HuH-7.5 (cell line): Measurements from ENCODE around the gene P2RX1.

Source experiments
- DNase-seq: peaks from one replicate; pipeline ENCODE4 v3.0.0; 2011; ENCODE audit warnings: low spot score

Gene P2RX1

GRCh38 chr17:3924512-3925350 is 8.5 kb upstream of the P2RX1 start:
- DNase-seq = no peak

DNA sequence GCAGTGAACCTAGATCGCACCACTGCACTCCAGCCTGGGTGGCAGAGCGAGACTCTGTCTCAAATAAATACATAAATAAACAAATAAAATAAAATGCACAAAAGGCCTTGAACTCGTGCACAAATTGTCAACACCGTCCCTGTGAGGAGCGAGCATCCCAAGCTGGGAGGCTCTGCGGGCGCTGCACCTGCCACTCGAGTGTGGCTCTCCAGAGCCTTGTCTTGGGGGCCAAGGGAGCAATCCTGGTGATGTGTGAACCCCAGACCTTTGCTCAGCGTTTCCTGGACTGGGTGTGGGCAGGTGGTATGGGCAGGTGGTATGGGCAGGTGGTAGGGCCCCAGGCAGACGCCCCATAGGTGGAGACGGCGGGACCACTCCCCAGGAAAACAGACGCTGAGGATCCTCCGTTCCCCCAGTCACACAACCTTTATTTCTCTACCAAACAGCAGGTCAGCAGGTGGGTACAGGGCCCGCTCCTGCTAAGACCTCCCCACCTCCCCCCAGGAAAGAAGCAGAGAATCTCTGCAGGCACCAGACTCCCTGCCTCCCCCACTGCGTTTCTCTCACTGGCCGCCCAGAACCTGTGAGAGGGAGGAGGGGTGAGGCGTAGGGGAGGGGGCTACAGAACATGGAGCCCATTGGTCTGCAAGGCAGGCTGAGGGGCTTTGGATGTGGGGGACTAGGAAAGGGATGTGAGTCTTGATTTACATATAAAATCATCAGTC is 7.4 kb upstream of the P2RX1 start:
- no peak for DNase-seq

DNA sequence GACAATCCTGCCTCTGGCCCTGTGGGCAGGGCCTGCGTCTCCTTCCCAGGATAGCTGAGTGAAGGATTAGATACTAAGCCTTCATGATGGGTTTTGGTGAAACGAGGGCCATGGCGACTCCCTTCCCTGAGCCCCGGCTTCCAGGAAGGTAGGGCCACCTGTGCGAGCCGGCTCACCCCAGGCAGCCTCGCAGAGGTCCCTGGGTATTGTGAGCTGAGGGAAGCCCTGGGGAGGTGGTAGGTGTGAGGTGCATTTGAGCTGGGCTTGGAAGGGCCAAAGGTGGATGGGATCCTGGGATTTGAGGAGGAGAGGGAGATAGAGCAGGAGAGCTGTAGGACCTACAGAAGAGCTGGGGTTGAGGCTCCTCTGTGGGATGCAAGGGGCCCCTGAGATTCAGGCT is 6.5 kb upstream of the P2RX1 start:
- DNase-seq = no peak

GRCh38 chr17:3921502-3922319 is 5.4 kb upstream of the P2RX1 start:
- no peak for DNase-seq

- no peak for DNase-seq
These were observed 4.7 kb upstream of the P2RX1 start for GRCh38 chr17:3921006-3921405.

DNA sequence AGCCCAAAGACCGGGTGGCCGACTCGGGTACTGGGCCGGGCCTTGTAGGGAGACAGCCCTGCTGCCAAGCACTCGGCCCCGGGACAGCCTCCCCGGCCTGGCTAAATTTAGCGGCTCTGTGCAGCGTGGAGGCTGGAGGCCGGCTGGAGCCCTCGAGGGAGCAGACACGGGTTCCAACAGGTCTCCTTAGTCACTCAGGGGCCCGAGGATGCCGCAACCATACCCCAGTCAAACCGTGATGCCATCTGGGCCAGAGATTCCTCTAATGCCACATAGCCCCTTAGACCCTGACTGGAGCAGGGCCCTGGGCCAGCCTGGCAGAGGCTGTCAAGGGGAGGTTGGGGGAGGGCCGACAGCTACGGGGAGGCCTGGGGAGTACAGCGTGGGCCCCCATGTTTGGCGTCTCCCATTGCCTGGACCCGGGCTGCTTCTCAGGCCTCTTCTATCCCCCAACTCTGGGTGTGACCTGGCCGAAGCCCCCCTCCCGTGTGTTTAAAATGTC is 2.9 kb upstream of the P2RX1 start:
- no peak for DNase-seq

DNA sequence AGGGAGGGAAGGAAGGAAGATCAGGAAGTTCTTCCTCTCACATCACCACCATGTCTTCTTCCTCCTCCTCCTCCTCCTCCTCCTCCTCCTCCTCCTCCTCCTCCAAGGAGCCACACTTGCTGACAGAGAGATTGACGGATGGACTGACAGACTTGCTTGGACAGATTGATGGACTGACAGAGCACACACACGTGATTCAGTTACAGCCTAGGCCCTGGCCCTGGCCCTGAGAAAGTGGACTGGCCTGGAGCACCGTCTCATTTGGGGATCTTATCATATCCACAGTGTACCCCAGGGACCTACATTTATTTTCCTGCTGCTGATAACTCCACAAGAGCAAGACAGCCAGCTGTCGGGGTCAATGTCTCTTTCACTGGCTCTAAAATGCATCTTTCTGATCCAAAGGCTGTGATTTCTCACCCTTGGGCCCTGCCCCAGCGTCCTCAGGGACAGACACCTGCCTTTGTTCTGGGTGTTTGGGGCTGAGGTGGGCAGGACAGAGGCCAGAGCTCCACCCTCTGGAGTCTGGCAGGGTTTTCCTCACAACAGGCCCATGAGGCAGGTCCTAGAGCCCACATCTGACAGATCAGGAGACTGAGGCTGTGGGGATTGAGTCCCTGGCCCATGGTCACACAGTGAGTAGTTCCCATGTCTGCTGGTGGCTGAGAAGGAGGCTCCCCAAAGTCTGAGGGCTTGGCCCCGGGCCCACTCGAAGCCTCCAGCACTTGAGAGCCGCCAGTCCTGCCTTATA is 2.3 kb upstream of the P2RX1 start:
- no peak for DNase-seq

- DNase-seq = no peak
These were observed 1.2 kb upstream of the P2RX1 start for GRCh38 chr17:3917391-3917931.

DNA sequence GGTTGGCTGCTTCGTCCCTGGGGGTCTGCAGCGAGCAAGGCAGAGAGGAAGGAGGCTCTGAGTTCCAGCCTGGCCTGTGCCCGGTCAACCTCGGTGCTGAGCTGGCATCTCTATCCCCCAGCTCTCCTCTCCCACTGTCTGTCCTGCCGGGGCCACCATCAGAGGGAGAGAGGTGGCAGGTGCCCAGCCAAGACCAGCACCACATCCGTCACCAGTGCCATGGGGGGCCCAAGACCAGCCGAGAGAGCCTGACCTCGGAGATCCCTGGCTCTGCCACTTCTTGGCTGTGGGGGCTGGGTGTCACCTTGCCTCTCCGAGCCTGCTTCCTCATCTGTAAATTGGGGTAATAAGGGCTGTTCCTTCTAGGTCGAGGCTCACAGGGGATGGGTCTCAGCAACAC is 560 bp upstream of the P2RX1 start:
- DNase-seq = no peak

GRCh38 chr17:3915581-3915994 is 677 bp downstream of the P2RX1 start:
- DNase-seq = no peak

DNA sequence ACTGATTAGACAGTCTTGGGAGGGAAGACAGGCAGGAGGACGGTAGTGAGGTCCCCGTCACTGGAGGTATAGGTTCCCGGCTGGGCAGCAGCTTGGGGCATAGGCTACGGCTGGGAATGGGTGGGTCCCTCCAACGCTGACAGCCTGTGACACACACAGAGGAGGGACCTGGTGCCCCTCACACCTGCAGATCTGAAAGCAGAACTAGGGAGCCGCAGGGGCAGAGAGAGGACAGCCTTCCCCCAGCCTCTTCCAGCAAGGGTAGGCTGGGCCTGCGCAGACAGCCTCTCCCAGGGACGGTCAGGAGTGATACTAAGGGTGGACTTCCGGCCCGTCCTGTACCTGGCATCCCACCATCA is 2.0 kb downstream of the P2RX1 start:
- no peak for DNase-seq

DNA sequence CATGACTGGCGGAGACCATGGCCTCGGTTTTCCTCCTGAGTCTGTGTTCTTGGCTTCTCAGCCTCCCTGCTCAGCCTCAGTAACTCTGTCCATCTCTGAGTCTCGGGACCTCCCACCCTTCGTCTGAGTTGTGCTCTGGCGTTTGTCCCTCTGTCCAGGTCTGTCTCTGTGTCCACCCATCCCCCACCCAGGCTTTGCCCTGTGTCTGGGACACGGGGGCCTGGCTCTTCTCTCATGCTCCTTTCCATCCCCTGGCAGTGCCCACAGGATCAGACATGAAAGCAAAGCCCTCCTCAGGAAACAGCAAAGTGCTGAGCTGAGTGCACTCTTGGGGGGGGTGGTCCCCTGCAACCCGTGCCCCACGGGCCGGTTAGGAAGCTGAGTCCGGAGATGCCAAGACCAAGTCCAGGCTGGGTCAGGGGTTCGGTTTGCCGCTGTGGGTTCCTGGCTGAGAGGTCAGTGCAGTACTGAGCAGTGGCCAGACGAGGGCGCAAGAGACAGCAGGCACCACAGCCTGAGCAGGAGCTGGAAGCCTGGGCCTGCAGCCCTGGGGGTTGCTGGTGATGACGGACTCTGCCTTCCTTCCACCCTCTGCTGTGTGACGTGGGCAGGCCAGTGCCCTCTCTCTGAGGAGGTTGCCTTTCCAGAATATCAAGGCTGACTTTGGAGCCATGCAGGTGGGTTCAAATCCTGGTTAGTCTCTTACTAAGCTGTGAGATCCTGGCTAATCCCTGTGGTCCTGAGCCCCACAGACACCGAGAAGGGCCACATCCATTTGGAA is 2.5 kb downstream of the P2RX1 start:
- peak; percentile 84 for DNase-seq

- DNase-seq = no peak
These were observed 3.4 kb downstream of the P2RX1 start for GRCh38 chr17:3912827-3913226.

GRCh38 chr17:3911271-3912053 is 4.8 kb downstream of the P2RX1 start:
- DNase-seq = no peak

DNA sequence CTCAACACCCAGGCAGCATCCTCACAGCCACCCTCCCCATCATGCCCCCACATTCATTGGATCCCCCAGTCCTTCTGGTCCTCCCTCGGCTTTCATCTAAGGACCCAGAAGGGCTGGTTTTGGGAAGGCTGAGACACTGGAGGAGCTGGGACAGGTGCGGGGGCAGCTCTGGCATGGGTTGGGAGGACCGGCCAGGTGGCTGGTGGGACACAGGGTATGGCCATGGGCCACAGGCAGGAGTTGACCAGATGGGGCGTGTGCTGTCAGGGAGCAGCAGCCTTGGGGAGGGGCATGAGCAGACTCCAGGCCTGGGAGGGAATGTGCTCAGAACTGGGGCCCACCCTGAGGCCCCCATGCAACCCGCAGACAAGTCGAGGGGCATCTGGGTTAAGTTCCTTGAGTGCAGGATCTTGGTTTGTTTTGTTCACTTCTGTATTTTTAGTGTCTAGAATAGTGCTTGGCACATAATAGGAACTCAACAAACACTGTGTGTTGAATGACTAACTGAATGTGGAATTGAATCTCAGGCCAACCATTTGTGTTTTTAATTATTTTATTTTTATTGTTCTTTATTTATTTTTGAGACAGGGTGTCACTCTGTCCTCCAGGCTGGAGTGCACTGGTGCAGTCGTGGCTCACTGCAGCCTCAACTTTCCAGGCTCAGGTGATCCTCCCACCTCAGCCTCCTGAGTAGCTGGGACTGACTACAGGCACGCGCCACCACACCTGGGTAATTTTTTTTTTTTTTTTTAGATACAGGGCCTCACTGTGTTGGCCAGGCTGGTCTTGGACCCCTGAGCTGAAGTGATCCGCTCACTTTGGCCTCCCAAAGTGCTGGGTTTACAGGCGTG is 5.6 kb downstream of the P2RX1 start:
- DNase-seq = no peak

DNA sequence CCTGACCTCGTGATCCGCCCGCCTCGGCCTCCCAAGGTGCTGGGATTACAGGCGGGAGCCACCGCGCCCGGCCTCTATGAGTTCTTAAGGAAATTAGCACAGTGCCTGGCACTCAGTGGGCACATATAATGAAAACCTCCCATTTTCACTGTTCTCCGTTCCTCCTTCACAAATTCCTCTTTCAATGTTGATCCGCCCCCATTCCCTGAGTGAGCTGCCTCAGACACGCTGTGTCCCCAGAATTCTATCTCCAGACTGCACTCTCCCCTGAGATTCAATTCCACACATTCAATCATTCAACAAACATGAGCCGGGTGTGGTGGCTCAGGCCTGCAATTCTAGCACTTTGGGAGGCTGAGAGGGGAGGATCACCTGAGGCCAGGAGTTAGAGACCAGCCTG is 7.0 kb downstream of the P2RX1 start:
- no peak for DNase-seq

GRCh38 chr17:3907483-3908216 is 8.6 kb downstream of the P2RX1 start:
- no peak for DNase-seq

DNA sequence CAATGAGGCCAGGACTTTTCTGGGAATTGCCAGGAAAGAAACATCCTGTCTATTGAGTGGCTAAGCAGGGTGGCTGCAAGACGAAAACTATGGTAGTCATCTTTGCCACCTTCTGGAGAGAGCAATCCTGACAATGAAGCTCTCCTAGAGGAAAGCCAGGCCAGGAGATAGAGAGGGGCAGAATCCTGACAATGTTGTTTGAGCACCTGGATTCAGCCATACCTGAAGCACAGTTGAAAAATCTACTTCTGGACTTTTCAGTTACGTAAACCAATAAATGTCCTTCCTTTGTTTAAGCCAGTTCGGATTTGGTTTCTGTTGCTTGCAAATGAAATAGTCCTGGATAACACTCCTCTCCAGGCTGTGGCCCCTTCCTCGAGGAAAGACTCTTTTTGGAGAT is 9.4 kb downstream of the P2RX1 start:
- no peak for DNase-seq
